GM12878 (cell line): Measurements from ENCODE around the gene PODXL2. TPM values are rescaled to one million over a fixed set of nuclear protein-coding genes. Genes with fewer than 3 reads are reported as not detected.
A peak's percentile ranks its signal among the peaks of the same experiment; 100 is the strongest.

Source experiments
- ATAC-seq: fragments of 200-7000 bp; cut with Tn5 transposase; 3 replicates; pipeline ENCODE4 v1.9.1; 2020; ENCODE audit warnings: mild to moderate bottlenecking, moderate library complexity
- BruUV-seq: library from RNA; stranded (reverse); fragments of 400-500 nt; replicated peaks from 2 replicates; lab custom pipeline; 2021; lab: Mats Ljungman, UMichigan
- CTCF ChIA-PET: fragments of 300-600 bp; sonication (Branson Sonifier 250); formaldehyde crosslinking; extraction: SDS; loops from one replicate; lab custom pipeline; 2021; ENCODE audit warnings: inconsistent platforms; lab: Yijun Ruan, JAX
- POLR2A ChIA-PET: fragments of 350-600 bp; formaldehyde crosslinking; extraction: SDS; loops from one replicate; lab custom pipeline; 2021; ENCODE audit warnings: inconsistent platforms; lab: Charles Lee
- RAD21 ChIA-PET: fragments of 300-600 bp; sonication (Branson Sonifier 250); formaldehyde crosslinking; loops from one replicate; lab custom pipeline; 2023; ENCODE audit warnings: antibody characterized with exemption; ENCODE audit not compliant: unreplicated experiment; lab: Charles Lee
- SMC1A ChIA-PET: fragments of 300-600 bp; sonication (Branson Sonifier 250); formaldehyde crosslinking; loops from one replicate; lab custom pipeline; 2023; ENCODE audit not compliant: unreplicated experiment, uncharacterized antibody; lab: Charles Lee
- DNase-seq: peaks from one replicate; pipeline ENCODE4 v3.0.0-alpha.2; 2011; ENCODE audit warnings: low read depth, low spot score
- FAIRE-seq: peaks from 3 replicates; lab custom pipeline; 2011; peaks lifted over from hg19 to GRCh38; lab: Jason Lieb, UNC
- H2AFZ ChIP-seq: 2 replicates; pipeline ENCODE4 v1.6.0; 2011; ENCODE audit warnings: low read depth, low read length, control low read depth; ENCODE audit not compliant: control insufficient read depth
- H3K27ac ChIP-seq: 2 replicates; pipeline ENCODE4 v1.5.1; 2011; ENCODE audit warnings: control low read depth; ENCODE audit not compliant: control insufficient read depth, insufficient read depth
- H3K27me3 ChIP-seq, 2 experiments: replicated peaks in 1 of 2; 2 replicates each; pipeline versions ENCODE4 v1.6.0 to v1.6.1; 2011; ENCODE audit warnings: low read length in 1 of 2; ENCODE audit not compliant: control insufficient read depth in 2 of 2, insufficient read depth in 2 of 2
- H3K36me3 ChIP-seq, 2 experiments: 2 replicates each; pipeline ENCODE4 v1.5.1; 2011; ENCODE audit warnings: low read length in 1 of 2; ENCODE audit not compliant: control insufficient read depth in 2 of 2, insufficient read depth in 2 of 2
- H3K4me1 ChIP-seq: 2 replicates; pipeline ENCODE4 v1.6.1; 2011; ENCODE audit warnings: mild to moderate bottlenecking, low read length, moderate library complexity, mixed read lengths; ENCODE audit not compliant: control insufficient read depth, insufficient read depth
- H3K4me2 ChIP-seq: 2 replicates; pipeline ENCODE4 v1.6.0; 2011; ENCODE audit warnings: control low read depth; ENCODE audit not compliant: control insufficient read depth, insufficient read depth
- H3K4me3 ChIP-seq: fragments of 200-600 bp; sonication (generic); 2 replicates; pipeline ENCODE4 v1.5.1; 2016
- H3K79me2 ChIP-seq: 2 replicates; pipeline ENCODE4 v1.6.0; 2011; ENCODE audit warnings: low read length; ENCODE audit not compliant: control insufficient read depth, insufficient read depth
- H3K9ac ChIP-seq: 2 replicates; pipeline ENCODE4 v1.8.0; 2011; ENCODE audit warnings: low read length, control low read depth, mixed read lengths; ENCODE audit not compliant: control insufficient read depth, insufficient read depth
- H3K9me3 ChIP-seq: replicated peaks from 3 replicates; pipeline ENCODE4 v1.5.1; 2011; ENCODE audit warnings: mild to moderate bottlenecking, low read length; ENCODE audit not compliant: control insufficient read depth, insufficient read depth
- H4K20me1 ChIP-seq: 2 replicates; pipeline ENCODE4 v1.6.0; 2011; ENCODE audit not compliant: control insufficient read depth, insufficient read depth
- ASH2L ChIP-seq: fragments of 300-600, 200-600 bp; sonication (generic); IDR thresholded peaks from 2 replicates; pipeline ENCODE4 v1.6.1; 2017; ENCODE audit warnings: low read depth, mild to moderate bottlenecking, borderline replicate concordance
- HDAC2 ChIP-seq: fragments of 200-600 bp; sonication (generic); IDR thresholded peaks from 2 replicates; pipeline ENCODE4 v1.6.1; 2017
- POLR2A ChIP-seq: IDR thresholded peaks from 2 replicates; pipeline ENCODE4 v1.6.1; 2011; ENCODE audit warnings: low read depth, mild to moderate bottlenecking, low read length
- RAD21 ChIP-seq: IDR thresholded peaks from 2 replicates; pipeline ENCODE4 v1.6.1; 2011; ENCODE audit warnings: mild to moderate bottlenecking, low read depth, low read length, moderate library complexity; ENCODE audit not compliant: insufficient read depth
- SMC3 ChIP-seq: IDR thresholded peaks from 2 replicates; pipeline ENCODE4 v1.6.1; 2011; ENCODE audit warnings: low read length, improper control_type of control experiment, borderline replicate concordance
- WGBS: methylation state at CpG from one replicate; pipeline ENCODE4 v1.1.6; 2016; ENCODE audit warnings: low lambda C conversion rate; ENCODE audit not compliant: insufficient replicate concordance, insufficient coverage; ENCODE audit errors: missing lambda C conversion rate; 5-methylcytosine and 5-hydroxymethylcytosine counted together
- in situ Hi-C: fragments of 300-500 bp; cut with MboI; formaldehyde crosslinking; loops from 9 replicates; pipeline ENCODE4 v1.14.3; 2018; ENCODE audit warnings: mixed read lengths
- intact Hi-C: fragments of 100-400 bp; cut with micrococcal nuclease; formaldehyde crosslinking; loops from one replicate; pipeline ENCODE4 v1.14.2; 2022; ENCODE audit not compliant: unreplicated experiment
- polyA plus RNA-seq, 11 experiments: library from polyadenylated mRNA; depleted of rRNA in 4 of 11; unstranded in 6 of 11; stranded (reverse) in 5 of 11; fragments of >200 nt; fragmentation: Nextera tagmentation in 4 of 11; fragmentation: Illumina TruSeq in 1 of 11; extraction: Ambion mirVana in 4 of 11; extraction: Trizol in 1 of 11; gene quantifications; 1 replicate in 1 of 11; 2 replicates in 10 of 11; pipeline versions ENCODE4 v1.2.1 to v1.2.3, GENCODE V29; 2011 to 2016; ENCODE audit warnings: inconsistent platforms in 2 of 11, missing spikeins in 2 of 11, low read depth in 1 of 11
- total RNA-seq, 4 experiments: library from RNA; depleted of rRNA in 3 of 4; stranded (reverse); fragments of >200 nt in 3 of 4; fragmentation: Illumina TruSeq in 1 of 4; extraction: Trizol in 1 of 4; gene quantifications; 2 replicates each; pipeline versions ENCODE4 v1.2.1 to v1.2.3, GENCODE V29; 2013 to 2021
- TF ChIP-seq, protein P1 (sequence below): IDR thresholded peaks from 2 replicates; pipeline ENCODE4 v1.6.1; 2011; ENCODE audit warnings: borderline replicate concordance, low read depth, mild to moderate bottlenecking, moderate library complexity, low read length; ENCODE audit not compliant: insufficient read depth, poor library complexity, severe bottlenecking
- TF ChIP-seq, protein P2 (sequence below): fragments of 450-650 bp; IDR thresholded peaks from 2 replicates; pipeline ENCODE4 v1.6.1; 2017; ENCODE audit warnings: borderline replicate concordance
- TF ChIP-seq, protein P3 (sequence below): IDR thresholded peaks from 2 replicates; pipeline ENCODE4 v1.6.1; 2012; ENCODE audit warnings: low read length, inconsistent platforms
- TF ChIP-seq, protein P4 (sequence below), 3 experiments: IDR thresholded peaks in 2 of 3; conservative IDR thresholded peaks in 1 of 3; 2 replicates each; pipeline ENCODE4 v1.5.1; 2011; ENCODE audit warnings: low read depth in 3 of 3, low read length in 3 of 3, mild to moderate bottlenecking in 3 of 3, control low read depth in 2 of 3, moderate library complexity in 2 of 3, inconsistent platforms in 1 of 3, mixed read lengths in 1 of 3; ENCODE audit not compliant: control insufficient read depth in 2 of 3, insufficient read depth in 1 of 3; ENCODE audit errors: extremely low read depth in 1 of 3

PODXL2 gene
- total and polyA plus RNA-seq, 10 of the 15 experiments (the other 5 are each of a cell fraction or from before 2014, with no cell fraction given) = 0.03 to 24.4 (median 13.6) TPM; not detected in 2

DNA sequence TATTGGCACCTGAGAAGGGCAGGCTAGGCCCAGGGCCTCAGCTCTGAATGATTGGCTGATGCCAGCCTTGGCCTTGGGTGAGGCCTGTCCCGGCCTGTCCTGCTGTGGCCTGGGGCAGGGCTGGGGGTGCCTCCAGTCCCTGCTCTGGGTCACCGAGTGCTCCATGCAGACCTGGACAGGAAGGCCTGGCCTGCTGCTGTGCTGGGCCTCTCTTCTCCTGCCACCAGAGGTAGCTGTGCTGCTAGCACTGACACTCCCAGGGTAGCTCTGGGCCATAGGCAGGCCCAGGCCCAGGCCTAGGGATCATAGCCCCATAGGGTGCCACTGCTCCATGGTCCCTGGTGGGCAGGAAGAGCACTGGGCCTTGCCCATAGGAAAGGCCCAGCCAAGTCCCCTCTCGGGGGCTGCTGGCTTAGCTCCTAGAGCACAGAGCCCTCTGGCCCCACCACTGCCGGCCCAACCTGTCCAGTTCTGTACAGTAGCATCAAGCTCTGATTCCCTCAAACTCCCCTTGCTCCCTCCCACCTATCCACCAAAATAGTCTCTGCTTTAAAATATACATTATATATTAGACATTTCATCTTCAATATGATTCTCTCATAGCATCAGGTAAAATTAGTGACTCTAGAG is 62.0 kb downstream of the PODXL2 start:
- H3K27ac ChIP-seq = no peak overlapping the region
- no peaks in the 10 kb centered on the region for H3K9me3 ChIP-seq
- ChIA-PET POLR2A (no interaction called here), CTCF (interaction anchor here (0.7 to 1.7 kb wide), 3 partner anchors 141 to 278 kb away, joined by 3 read pairs; no protein-coding TSS in a partner anchor), RAD21 (no interaction called here), SMC1A (interaction anchor here (1.0 kb wide), 1 partner anchor 59 kb away, joined by 5 read pairs; no protein-coding TSS in a partner anchor)
- 90% methylated on average over 4 of the region's 4 CpGs for WGBS
- FAIRE-seq (no peak), DNase-seq (no peak), ATAC-seq (peak; percentile 79)
- H4K20me1 ChIP-seq = no peaks in the 10 kb centered on the region
- no peak overlapping the region for H3K9ac ChIP-seq
- intact Hi-C loops (no loop called here), in situ Hi-C loops (no loop called here)
- H3K79me2 ChIP-seq = no peaks in the 10 kb centered on the region
- no peak overlapping the region for H3K4me3 ChIP-seq
- no peaks in the 10 kb centered on the region for H3K27me3 ChIP-seq
- peaks cover 18 to 31% of the 10 kb centered on the region in 2 experiments for H3K36me3 ChIP-seq
- H2AFZ ChIP-seq = no peak overlapping the region
- TF ChIP-seq SMC3 = peak; percentile 35; the same call in 1 of the 2 replicates
- TF ChIP-seq, protein P1, sequence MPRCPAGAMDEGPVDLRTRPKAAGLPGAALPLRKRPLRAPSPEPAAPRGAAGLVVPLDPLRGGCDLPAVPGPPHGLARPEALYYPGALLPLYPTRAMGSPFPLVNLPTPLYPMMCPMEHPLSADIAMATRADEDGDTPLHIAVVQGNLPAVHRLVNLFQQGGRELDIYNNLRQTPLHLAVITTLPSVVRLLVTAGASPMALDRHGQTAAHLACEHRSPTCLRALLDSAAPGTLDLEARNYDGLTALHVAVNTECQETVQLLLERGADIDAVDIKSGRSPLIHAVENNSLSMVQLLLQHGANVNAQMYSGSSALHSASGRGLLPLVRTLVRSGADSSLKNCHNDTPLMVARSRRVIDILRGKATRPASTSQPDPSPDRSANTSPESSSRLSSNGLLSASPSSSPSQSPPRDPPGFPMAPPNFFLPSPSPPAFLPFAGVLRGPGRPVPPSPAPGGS = no peak
- TF ChIP-seq, protein P2, sequence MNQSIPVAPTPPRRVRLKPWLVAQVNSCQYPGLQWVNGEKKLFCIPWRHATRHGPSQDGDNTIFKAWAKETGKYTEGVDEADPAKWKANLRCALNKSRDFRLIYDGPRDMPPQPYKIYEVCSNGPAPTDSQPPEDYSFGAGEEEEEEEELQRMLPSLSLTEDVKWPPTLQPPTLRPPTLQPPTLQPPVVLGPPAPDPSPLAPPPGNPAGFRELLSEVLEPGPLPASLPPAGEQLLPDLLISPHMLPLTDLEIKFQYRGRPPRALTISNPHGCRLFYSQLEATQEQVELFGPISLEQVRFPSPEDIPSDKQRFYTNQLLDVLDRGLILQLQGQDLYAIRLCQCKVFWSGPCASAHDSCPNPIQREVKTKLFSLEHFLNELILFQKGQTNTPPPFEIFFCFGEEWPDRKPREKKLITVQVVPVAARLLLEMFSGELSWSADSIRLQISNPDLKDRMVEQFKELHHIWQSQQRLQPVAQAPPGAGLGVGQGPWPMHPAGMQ = no peak
- peak; percentile 46 for TF ChIP-seq RAD21
- TF ChIP-seq, protein P3, sequence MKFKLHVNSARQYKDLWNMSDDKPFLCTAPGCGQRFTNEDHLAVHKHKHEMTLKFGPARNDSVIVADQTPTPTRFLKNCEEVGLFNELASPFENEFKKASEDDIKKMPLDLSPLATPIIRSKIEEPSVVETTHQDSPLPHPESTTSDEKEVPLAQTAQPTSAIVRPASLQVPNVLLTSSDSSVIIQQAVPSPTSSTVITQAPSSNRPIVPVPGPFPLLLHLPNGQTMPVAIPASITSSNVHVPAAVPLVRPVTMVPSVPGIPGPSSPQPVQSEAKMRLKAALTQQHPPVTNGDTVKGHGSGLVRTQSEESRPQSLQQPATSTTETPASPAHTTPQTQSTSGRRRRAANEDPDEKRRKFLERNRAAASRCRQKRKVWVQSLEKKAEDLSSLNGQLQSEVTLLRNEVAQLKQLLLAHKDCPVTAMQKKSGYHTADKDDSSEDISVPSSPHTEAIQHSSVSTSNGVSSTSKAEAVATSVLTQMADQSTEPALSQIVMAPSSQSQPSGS = no peak
- no peak for TF ChIP-seq HDAC2
- peak; percentile 32; the same call in 1 of the 2 replicates for TF ChIP-seq POLR2A
- no peak for TF ChIP-seq ASH2L
- TF ChIP-seq, protein P4, sequence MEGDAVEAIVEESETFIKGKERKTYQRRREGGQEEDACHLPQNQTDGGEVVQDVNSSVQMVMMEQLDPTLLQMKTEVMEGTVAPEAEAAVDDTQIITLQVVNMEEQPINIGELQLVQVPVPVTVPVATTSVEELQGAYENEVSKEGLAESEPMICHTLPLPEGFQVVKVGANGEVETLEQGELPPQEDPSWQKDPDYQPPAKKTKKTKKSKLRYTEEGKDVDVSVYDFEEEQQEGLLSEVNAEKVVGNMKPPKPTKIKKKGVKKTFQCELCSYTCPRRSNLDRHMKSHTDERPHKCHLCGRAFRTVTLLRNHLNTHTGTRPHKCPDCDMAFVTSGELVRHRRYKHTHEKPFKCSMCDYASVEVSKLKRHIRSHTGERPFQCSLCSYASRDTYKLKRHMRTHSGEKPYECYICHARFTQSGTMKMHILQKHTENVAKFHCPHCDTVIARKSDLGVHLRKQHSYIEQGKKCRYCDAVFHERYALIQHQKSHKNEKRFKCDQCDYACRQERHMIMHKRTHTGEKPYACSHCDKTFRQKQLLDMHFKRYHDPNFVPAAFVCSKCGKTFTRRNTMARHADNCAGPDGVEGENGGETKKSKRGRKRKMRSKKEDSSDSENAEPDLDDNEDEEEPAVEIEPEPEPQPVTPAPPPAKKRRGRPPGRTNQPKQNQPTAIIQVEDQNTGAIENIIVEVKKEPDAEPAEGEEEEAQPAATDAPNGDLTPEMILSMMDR (IDR thresholded peaks at IDR 0.05 in 2 of 3, conservative IDR thresholded peaks at IDR 0.05 in 1 of 3; ENCODE audit: control insufficient read depth in 2 of 3, extremely low read depth in 1 of 3, insufficient read depth in 1 of 3, low read depth in 3 of 3, low read length in 3 of 3) = peak in 2 of 3 experiments; percentile 38 to 45; a peak in 3 of 6 replicates
- H3K4me2 ChIP-seq = no peak overlapping the region
- BruUV-seq = no TSS peak
- no peaks in the 10 kb centered on the region for H3K4me1 ChIP-seq
